Osteoblast (primary cell): ENCODE results near the gene RPL13. TPM values are rescaled to one million over a fixed set of nuclear protein-coding genes. Genes with fewer than 3 reads are reported as not detected.

Experiments
- DNase-seq: peaks from one replicate; pipeline ENCODE4 v3.0.0; 2011; ENCODE audit warnings: low spot score, mixed read lengths; ENCODE audit not compliant: insufficient read length; ENCODE audit errors: missing footprints
- H2AFZ ChIP-seq: 2 replicates; pipeline ENCODE4 v1.6.0; 2011; ENCODE audit warnings: mild to moderate bottlenecking, low read length
- H3K27ac ChIP-seq: 2 replicates; pipeline ENCODE4 v1.5.1; 2011; ENCODE audit warnings: mild to moderate bottlenecking, low read depth, low read length, moderate library complexity
- H3K27me3 ChIP-seq: 2 replicates; pipeline ENCODE4 v1.6.0; 2012; ENCODE audit warnings: mild to moderate bottlenecking, control low read depth, inconsistent platforms, low read length, moderate library complexity; ENCODE audit not compliant: insufficient read depth
- H3K36me3 ChIP-seq: 2 replicates; pipeline ENCODE4 v1.5.1; 2011; ENCODE audit warnings: mild to moderate bottlenecking, low read length, control low read depth, moderate library complexity; ENCODE audit not compliant: insufficient read depth
- H3K4me1 ChIP-seq: 2 replicates; pipeline ENCODE4 v1.5.1; 2011; ENCODE audit warnings: mild to moderate bottlenecking, low read length, control low read depth, moderate library complexity; ENCODE audit not compliant: insufficient read depth
- H3K4me2 ChIP-seq: 2 replicates; pipeline ENCODE4 v1.6.0; 2011; ENCODE audit warnings: mild to moderate bottlenecking, low read length; ENCODE audit not compliant: insufficient read depth
- H3K4me3 ChIP-seq: fragments of 200-600 bp; sonication (generic); 3 replicates; pipeline ENCODE4 v1.5.1; 2012; ENCODE audit warnings: mild to moderate bottlenecking, low read length, inconsistent platforms; ENCODE audit not compliant: insufficient read depth
- H3K79me2 ChIP-seq: 2 replicates; pipeline ENCODE4 v1.6.0; 2012; ENCODE audit warnings: mild to moderate bottlenecking, low read length, control low read depth, inconsistent platforms; ENCODE audit not compliant: insufficient read depth
- H3K9me3 ChIP-seq: 2 replicates; pipeline ENCODE4 v1.5.1; 2011; ENCODE audit warnings: low read depth, low read length, control low read depth
- H4K20me1 ChIP-seq: 2 replicates; pipeline ENCODE4 v1.6.0; 2012; ENCODE audit warnings: mild to moderate bottlenecking, low read length, control low read depth; ENCODE audit not compliant: insufficient read depth
- CTCF ChIP-seq: IDR thresholded peaks from 2 replicates; pipeline ENCODE4 v1.5.1; 2011; ENCODE audit warnings: mild to moderate bottlenecking, low read depth, low read length, moderate library complexity; ENCODE audit errors: extremely low read depth
- total RNA-seq: library from RNA; depleted of rRNA; stranded (reverse); fragments of >200 nt; gene quantifications from 2 replicates; pipeline ENCODE4 v1.2.3, GENCODE V29; 2012

The RPL13 gene
- total RNA-seq, 1 donor: 2,112 TPM

- TF ChIP-seq CTCF: no peak
- DNase-seq: no peak
- Histone ChIP-seq H2AFZ (no peak overlapping the region), H3K9me3 (no peaks in the 10 kb centered on the region), H3K79me2 (peaks cover 27% of the 10 kb centered on the region), H3K36me3 (peaks cover 10% of the 10 kb centered on the region), H3K4me2 (no peak overlapping the region), H3K27me3 (no peaks in the 10 kb centered on the region), H3K4me1 (peaks cover 18% of the 10 kb centered on the region), H3K4me3 (no peak overlapping the region), H3K27ac (no peak overlapping the region), H4K20me1 (no peaks in the 10 kb centered on the region)
Measured at GRCh38 chr16:89579351-89579750, 18.9 kb downstream of the RPL13 start.

GRCh38 chr16:89581045-89581695 lies 20.7 kb downstream of the RPL13 start:
- H3K4me1 ChIP-seq: peaks cover 23% of the 10 kb centered on the region

GRCh38 chr16:89581861-89582563 lies 21.5 kb downstream of the RPL13 start:
- Histone ChIP-seq H3K27ac (peak overlapping the region; percentile 91), H3K4me3 (no peak overlapping the region), H3K27me3 (no peaks in the 10 kb centered on the region), H3K36me3 (peaks cover 10% of the 10 kb centered on the region), H3K79me2 (peaks cover 13% of the 10 kb centered on the region), H4K20me1 (no peaks in the 10 kb centered on the region), H2AFZ (peak overlapping the region; percentile 4), H3K4me1 (peaks cover 30% of the 10 kb centered on the region), H3K9me3 (no peaks in the 10 kb centered on the region), H3K4me2 (peak overlapping the region; percentile 9)
- TF ChIP-seq CTCF: no peak
- peak; percentile 98 for DNase-seq

More at GRCh38 chr16:89581045-89581695, 20.7 kb downstream of the RPL13 start:
- H3K27ac ChIP-seq: peak overlapping the region; percentile 91
- no peak overlapping the region for H3K4me2 ChIP-seq
- H3K36me3 ChIP-seq: peaks cover 10% of the 10 kb centered on the region
- peaks cover 22% of the 10 kb centered on the region for H3K79me2 ChIP-seq
- no peaks in the 10 kb centered on the region for H3K27me3 ChIP-seq
- no peaks in the 10 kb centered on the region for H3K9me3 ChIP-seq
- no peak overlapping the region for H2AFZ ChIP-seq
- no peak overlapping the region for H3K4me3 ChIP-seq
- H4K20me1 ChIP-seq: no peaks in the 10 kb centered on the region
- DNase-seq: peak; percentile 100
- TF ChIP-seq CTCF: no peak

GRCh38 chr16:89582614-89583196 lies 22.2 kb downstream of the RPL13 start:
- no peak for TF ChIP-seq CTCF
- Histone ChIP-seq H3K9me3 (no peaks in the 10 kb centered on the region), H2AFZ (peak overlapping the region; percentile 4), H3K36me3 (peaks cover 10% of the 10 kb centered on the region), H4K20me1 (no peaks in the 10 kb centered on the region), H3K27me3 (no peaks in the 10 kb centered on the region), H3K4me2 (peak overlapping the region; percentile 9), H3K79me2 (peaks cover 8% of the 10 kb centered on the region), H3K4me3 (no peak overlapping the region), H3K4me1 (peaks cover 30% of the 10 kb centered on the region), H3K27ac (peak overlapping the region; percentile 91)
- DNase-seq: no peak
